K562 (cell line): ENCODE data around the gene SLC12A9. TPM values are rescaled to one million over a fixed set of nuclear protein-coding genes. Genes with fewer than 3 reads are reported as not detected.

Experiments used
- ARID2 ChIP-seq: fragments of 450-650 bp; IDR thresholded peaks from 2 replicates; pipeline ENCODE4 v1.6.1; 2017; ENCODE audit warnings: antibody characterized with exemption, mild to moderate bottlenecking
- CBFB ChIP-seq: sonication (generic); formaldehyde crosslinking; IDR thresholded peaks from 2 replicates; pipeline ENCODE4 v1.4.0; 2020; ENCODE audit warnings: mild to moderate bottlenecking, missing genetic modification reagents
- CHD4 ChIP-seq: fragments of 200-600 bp; sonication (generic); IDR thresholded peaks from 3 replicates; pipeline ENCODE4 v1.6.1; 2012; ENCODE audit warnings: low read depth, mild to moderate bottlenecking, mixed read lengths, low read length, inconsistent platforms; ENCODE audit not compliant: insufficient read depth, insufficient replicate concordance, poor library complexity, severe bottlenecking
- DNMT1 ChIP-seq: fragments of 450-650 bp; IDR thresholded peaks from 2 replicates; pipeline ENCODE4 v1.6.1; 2016; ENCODE audit warnings: antibody characterized with exemption, mild to moderate bottlenecking
- EHMT2 ChIP-seq: fragments of 450-650 bp; IDR thresholded peaks from 2 replicates; pipeline ENCODE4 v1.6.1; 2018; ENCODE audit warnings: antibody characterized with exemption
- FOXA3 ChIP-seq, 2 experiments: fragments of 450-650 bp in 1 of 2; sonication (generic) in 1 of 2; formaldehyde crosslinking; IDR thresholded peaks in 1 of 2; conservative IDR thresholded peaks in 1 of 2; 2 replicates each; pipeline versions ENCODE4 v1.4.0 to v1.8.0; 2020 to 2022; ENCODE audit warnings: mild to moderate bottlenecking in 2 of 2, missing genetic modification reagents in 1 of 2
- FOXK2 ChIP-seq, 2 experiments: fragments of 450-650 bp; IDR thresholded peaks in 1 of 2; conservative IDR thresholded peaks in 1 of 2; 2 replicates each; pipeline ENCODE4 v1.6.1; 2016; ENCODE audit warnings: low read depth in 2 of 2, mild to moderate bottlenecking in 1 of 2
- HLTF ChIP-seq: fragments of 450-650 bp; IDR thresholded peaks from 2 replicates; pipeline ENCODE4 v1.6.1; 2016
- HMGN3 ChIP-seq: IDR thresholded peaks from 2 replicates; pipeline ENCODE4 v1.6.1; 2011; ENCODE audit warnings: borderline replicate concordance, low read depth, mild to moderate bottlenecking, mixed read lengths, low read length; ENCODE audit not compliant: insufficient read length; ENCODE audit errors: extremely low read depth
- HMGXB4 ChIP-seq: sonication (generic); formaldehyde crosslinking; IDR thresholded peaks from 2 replicates; pipeline ENCODE4 v1.8.1; 2023; ENCODE audit warnings: mild to moderate bottlenecking, missing genetic modification reagents
- SAP30 ChIP-seq: fragments of 200-600 bp; sonication (generic); IDR thresholded peaks from 2 replicates; pipeline ENCODE4 v1.6.1; 2012; ENCODE audit warnings: borderline replicate concordance, low read depth, mild to moderate bottlenecking, moderate library complexity, low read length, control low read depth, inconsistent platforms; ENCODE audit not compliant: insufficient read depth, poor library complexity, severe bottlenecking
- SMAD2 ChIP-seq: fragments of 150-350 bp; IDR thresholded peaks from 2 replicates; pipeline ENCODE4 v1.6.1; 2014; ENCODE audit warnings: low read depth, mild to moderate bottlenecking, low read length
- TBL1XR1 ChIP-seq, 2 experiments: IDR thresholded peaks; 2 replicates each; pipeline ENCODE4 v1.6.1; 2012; ENCODE audit warnings: improper control_type of control experiment in 2 of 2, low read length in 2 of 2, mild to moderate bottlenecking in 1 of 2
- THAP12 ChIP-seq: fragments of 250-450 bp; sonication (Bioruptor Pico); IDR thresholded peaks from 2 replicates; pipeline ENCODE4 v1.9.0; 2021; ENCODE audit warnings: mild to moderate bottlenecking, inconsistent platforms
- TOE1 ChIP-seq, 2 experiments: fragments of 450-650 bp in 1 of 2; sonication (generic) in 1 of 2; formaldehyde crosslinking in 1 of 2; IDR thresholded peaks; 2 replicates each; pipeline versions ENCODE4 v1.7.1 to v1.8.0; 2016 to 2022; ENCODE audit warnings: borderline replicate concordance in 2 of 2, mild to moderate bottlenecking in 2 of 2, antibody characterized with exemption in 1 of 2, inconsistent platforms in 1 of 2, low read depth in 1 of 2, missing genetic modification reagents in 1 of 2, moderate library complexity in 1 of 2
- XRCC4 ChIP-seq: IDR thresholded peaks from one replicate; pipeline ENCODE4 v1.6.1; 2011; ENCODE audit not compliant: insufficient read depth, insufficient read length; ENCODE audit errors: extremely low read depth
- ZBTB7A ChIP-seq: IDR thresholded peaks from 2 replicates; pipeline ENCODE4 v1.6.1; 2011; ENCODE audit warnings: low read depth, mild to moderate bottlenecking, low read length, moderate library complexity, borderline replicate concordance; ENCODE audit not compliant: control insufficient read depth
- ZNF134 ChIP-seq: fragments of 250-450 bp; sonication (Bioruptor Pico); conservative IDR thresholded peaks from 2 replicates; pipeline ENCODE4 v1.4.0; 2020
- ZNF224 ChIP-seq: sonication (generic); formaldehyde crosslinking; IDR thresholded peaks from 2 replicates; pipeline ENCODE4 v1.8.0; 2022; ENCODE audit warnings: mild to moderate bottlenecking, missing genetic modification reagents
- ZNF785 ChIP-seq: fragments of 250-450 bp; sonication (Bioruptor Pico); IDR thresholded peaks from 2 replicates; pipeline ENCODE4 v1.4.0; 2020; ENCODE audit warnings: mild to moderate bottlenecking
- polyA plus RNA-seq, 8 experiments: library from polyadenylated mRNA; depleted of rRNA in 4 of 8; stranded (reverse) in 5 of 8; unstranded in 3 of 8; fragments of >200 nt; fragmentation: Nextera tagmentation in 2 of 8; fragmentation: Illumina TruSeq in 1 of 8; extraction: Ambion mirVana in 2 of 8; extraction: Trizol in 1 of 8; gene quantifications; 2 replicates each; pipeline versions ENCODE4 v1.2.1 to v1.2.3, GENCODE V29; 2011 to 2014; ENCODE audit warnings: inconsistent platforms in 1 of 8, missing spikeins in 1 of 8
- total RNA-seq, 7 experiments: library from RNA; depleted of rRNA in 6 of 7; stranded (reverse); fragments of >200 nt in 6 of 7; fragmentation: Illumina TruSeq in 2 of 7; extraction: Trizol in 2 of 7; gene quantifications; 2 replicates each; pipeline versions ENCODE4 v1.2.1 to v1.2.3, GENCODE V29; 2011 to 2021; ENCODE audit warnings: low replicate concordance in 1 of 7
- TF ChIP-seq, protein P1 (sequence below): sonication (generic); formaldehyde crosslinking; IDR thresholded peaks from 2 replicates; pipeline ENCODE4 v1.4.0; 2020; ENCODE audit warnings: mild to moderate bottlenecking, missing genetic modification reagents

Gene SLC12A9
- total and polyA plus RNA-seq, 9 of the 15 experiments (the other 6 are each of a cell fraction or from before 2014, with no cell fraction given) = 0.06 to 20.2 (median 10.7) TPM

- no peak for TF ChIP-seq ZNF785 (CRISPR knock-in tag)
- no peak for TF ChIP-seq SAP30
- TF ChIP-seq HMGXB4 (CRISPR knock-in tag) = no peak
- TF ChIP-seq TBL1XR1 (IDR thresholded peaks at IDR 0.05; ENCODE audit: low read length in 2 of 2) = no peak
- no peak for TF ChIP-seq ARID2
- no peak for TF ChIP-seq ZNF224 (CRISPR knock-in tag)
- no peak for TF ChIP-seq DNMT1
- TF ChIP-seq FOXA3 (CRISPR knock-in tag; conservative IDR thresholded peaks at IDR 0.05 in 1 of 2, IDR thresholded peaks at IDR 0.05 in 1 of 2) = no peak
- peak; percentile 46; the same call in 1 of the 2 replicates for TF ChIP-seq THAP12 (CRISPR knock-in tag)
- TF ChIP-seq, protein P1, sequence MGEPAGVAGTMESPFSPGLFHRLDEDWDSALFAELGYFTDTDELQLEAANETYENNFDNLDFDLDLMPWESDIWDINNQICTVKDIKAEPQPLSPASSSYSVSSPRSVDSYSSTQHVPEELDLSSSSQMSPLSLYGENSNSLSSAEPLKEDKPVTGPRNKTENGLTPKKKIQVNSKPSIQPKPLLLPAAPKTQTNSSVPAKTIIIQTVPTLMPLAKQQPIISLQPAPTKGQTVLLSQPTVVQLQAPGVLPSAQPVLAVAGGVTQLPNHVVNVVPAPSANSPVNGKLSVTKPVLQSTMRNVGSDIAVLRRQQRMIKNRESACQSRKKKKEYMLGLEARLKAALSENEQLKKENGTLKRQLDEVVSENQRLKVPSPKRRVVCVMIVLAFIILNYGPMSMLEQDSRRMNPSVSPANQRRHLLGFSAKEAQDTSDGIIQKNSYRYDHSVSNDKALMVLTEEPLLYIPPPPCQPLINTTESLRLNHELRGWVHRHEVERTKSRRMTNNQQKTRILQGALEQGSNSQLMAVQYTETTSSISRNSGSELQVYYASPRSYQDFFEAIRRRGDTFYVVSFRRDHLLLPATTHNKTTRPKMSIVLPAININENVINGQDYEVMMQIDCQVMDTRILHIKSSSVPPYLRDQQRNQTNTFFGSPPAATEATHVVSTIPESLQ (CRISPR knock-in tag) = 0 out of 2 replicates have a peak, but pooled peaks have one; percentile 12
- TF ChIP-seq SMAD2 = no peak
- TF ChIP-seq EHMT2 = no peak
- TF ChIP-seq ZNF134 = no peak
- TF ChIP-seq TOE1 (IDR thresholded peaks at IDR 0.05; ENCODE audit: borderline replicate concordance) = no peak
- TF ChIP-seq TOE1 (CRISPR knock-in tag; IDR thresholded peaks at IDR 0.05; ENCODE audit: borderline replicate concordance, low read depth) = no peak
- no peak for TF ChIP-seq CBFB
- peak; percentile 59; the same call in 1 of the 2 replicates for TF ChIP-seq ZBTB7A
- TF ChIP-seq XRCC4 = no peak
- no peak for TF ChIP-seq CHD4
- no peak for TF ChIP-seq FOXK2 (conservative IDR thresholded peaks at IDR 0.05 in 1 of 2, IDR thresholded peaks at IDR 0.05 in 1 of 2; ENCODE audit: low read depth in 2 of 2)
- TF ChIP-seq HMGN3 = no peak
- TF ChIP-seq HLTF = no peak
Observed at GRCh38 chr7:100867776-100868485, 15.4 kb downstream of the SLC12A9 start (continued).
